Hindlimb muscle (tissue), 1 donor: ENCODE measurements around the gene GRAMD1A. TPM values are rescaled to one million over a fixed set of nuclear protein-coding genes. Genes with fewer than 3 reads are reported as not detected.
A peak's percentile ranks its signal among the peaks of the same experiment; 100 is the strongest.

Experiments
- DNase-seq: peaks from one replicate; pipeline ENCODE4 v3.0.0-alpha.2; 2013
- polyA plus RNA-seq: library from polyadenylated mRNA; unstranded; fragments of 120-200 nt; gene quantifications from one replicate; pipeline ENCODE4 v1.2.1, GENCODE V29; 2013; ENCODE audit not compliant: insufficient read length

GRAMD1A gene
- polyA plus RNA-seq, 1 donor, result 48.5 TPM

GRCh38 chr19:35055715-35056179 lies 55.6 kb downstream of the GRAMD1A start:
- DNase-seq, result no peak

DNA sequence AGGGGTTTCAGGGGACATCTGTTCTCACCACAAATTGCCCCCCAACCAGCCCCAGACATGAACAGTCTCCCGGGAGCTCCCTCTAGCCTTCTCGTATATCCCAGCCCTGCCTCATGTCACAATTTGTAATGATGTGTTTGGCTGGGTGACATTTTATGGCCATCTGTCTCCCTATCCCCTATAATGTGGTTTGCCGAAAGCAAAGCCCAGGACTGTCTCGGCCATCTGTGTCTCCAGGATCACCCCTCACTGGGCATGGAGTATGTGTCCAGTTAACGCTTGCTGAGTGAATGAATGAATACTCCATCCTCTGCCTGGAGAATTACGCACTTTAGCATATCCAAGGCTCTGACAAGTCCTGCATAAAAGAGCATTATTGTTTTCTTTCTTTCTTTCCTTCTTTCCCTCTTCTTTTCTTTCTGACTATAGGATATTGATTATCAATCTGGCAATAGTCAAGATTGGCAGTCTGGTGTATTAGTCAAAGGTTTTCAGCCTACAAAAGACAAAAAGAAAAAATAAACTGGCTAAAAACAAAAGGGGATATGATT lies 56.5 kb downstream of the GRAMD1A start:
- no peak for DNase-seq

- no peak for DNase-seq
These were observed 58.2 kb downstream of the GRAMD1A start for GRCh38 chr19:35058370-35058769.

GRCh38 chr19:35059006-35059798 lies 59.1 kb downstream of the GRAMD1A start:
- no peak for DNase-seq

GRCh38 chr19:35059799-35060091 lies 59.6 kb downstream of the GRAMD1A start:
- DNase-seq, result no peak

GRCh38 chr19:35060160-35060855 lies 60.2 kb downstream of the GRAMD1A start:
- no peak for DNase-seq

DNA sequence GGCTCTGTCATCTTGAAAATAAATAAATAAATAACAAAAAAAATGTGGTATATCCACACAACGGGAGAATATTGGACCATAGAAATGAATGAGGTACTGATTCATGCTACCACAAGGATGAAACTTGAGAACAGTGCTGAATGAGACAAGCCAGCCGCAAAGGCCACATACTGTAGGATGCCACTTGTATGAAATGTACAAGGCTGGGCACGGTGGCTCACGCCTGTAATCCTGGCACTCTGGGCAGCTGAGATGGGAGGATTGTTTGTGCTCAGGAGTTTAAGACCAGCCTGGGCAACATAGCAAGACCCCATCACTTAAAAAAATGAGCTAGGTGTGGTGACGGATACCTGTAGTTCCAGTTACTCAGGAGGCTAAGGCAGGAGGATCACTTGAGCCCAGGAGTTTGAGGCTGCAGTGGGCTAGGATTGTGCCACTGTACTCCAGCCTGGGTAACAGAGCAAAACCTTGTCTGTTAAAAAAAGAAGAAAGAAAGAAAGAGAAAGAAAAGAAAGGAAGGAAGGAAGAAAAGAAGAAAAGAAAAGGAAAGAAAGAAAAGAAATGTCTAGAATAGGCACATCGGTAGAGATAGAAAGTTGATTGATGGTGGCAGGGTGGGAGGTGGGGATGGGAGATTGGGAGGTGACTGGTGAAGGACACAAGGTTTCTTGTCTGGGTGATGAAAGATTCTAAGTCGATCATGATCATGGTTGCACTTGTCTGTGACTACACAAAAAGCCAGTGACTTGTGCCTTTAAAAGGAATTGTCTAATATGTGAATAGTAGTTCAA lies 61.7 kb downstream of the GRAMD1A start:
- DNase-seq, result no peak

DNA sequence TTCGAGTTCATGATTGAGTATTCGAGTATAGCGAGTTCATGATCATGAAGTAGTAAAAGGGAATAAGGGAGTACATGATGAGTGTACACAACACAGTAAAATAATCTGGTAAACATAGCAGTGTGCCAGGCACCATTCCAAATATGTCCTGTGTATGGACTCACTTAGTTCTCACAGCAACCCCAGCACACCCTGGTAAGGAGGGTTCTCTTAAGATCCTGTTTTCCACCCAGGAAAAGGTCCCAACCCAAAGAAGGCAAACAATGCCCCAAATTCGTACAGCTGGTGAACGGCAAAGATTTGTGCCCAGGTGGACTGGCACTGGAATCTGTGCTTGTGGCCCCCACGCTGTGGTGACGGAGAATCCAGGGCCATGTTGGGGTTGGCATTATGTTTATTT lies 62.8 kb downstream of the GRAMD1A start:
- no peak for DNase-seq

DNA sequence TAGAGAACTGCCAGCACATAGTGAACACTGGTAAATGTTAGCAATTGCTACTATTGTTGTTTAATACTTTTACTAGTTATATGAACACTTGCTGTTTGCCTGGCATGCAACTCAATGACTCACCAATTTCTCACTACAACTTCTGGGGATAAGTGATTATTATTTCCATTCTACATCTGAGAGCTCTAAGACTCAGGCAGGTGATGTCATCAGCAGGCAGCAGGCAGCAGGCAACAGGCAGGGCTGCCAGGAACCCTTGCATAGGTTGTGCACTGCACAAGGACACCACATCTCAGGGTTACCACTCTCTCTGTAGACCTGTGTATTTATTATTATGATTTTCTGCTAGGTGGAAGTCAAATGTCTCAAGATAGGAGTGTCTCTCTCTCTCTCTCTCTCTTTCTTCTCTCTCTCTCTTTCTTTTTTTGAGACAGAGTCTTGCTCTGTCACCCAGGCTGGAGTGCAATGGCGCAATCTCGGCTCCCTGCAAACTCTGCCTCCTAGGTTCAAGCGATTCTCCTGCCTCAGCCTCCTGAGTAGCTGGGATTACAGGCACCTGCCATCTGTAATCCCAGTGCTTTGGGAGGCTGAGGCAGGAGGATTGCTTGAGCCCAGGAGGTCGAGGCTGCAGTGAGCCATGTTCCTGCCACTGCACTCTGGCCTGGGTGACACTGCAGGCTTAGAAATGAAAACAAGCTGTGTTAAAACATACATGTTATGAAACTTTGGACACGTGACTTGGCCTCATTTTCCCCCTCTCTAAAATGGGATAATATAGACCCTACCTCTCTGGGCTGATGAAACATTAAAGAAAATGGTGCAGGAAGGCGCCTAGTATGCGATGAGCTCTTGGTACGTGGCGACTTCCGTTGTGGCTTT lies 64.1 kb downstream of the GRAMD1A start:
- DNase-seq, result no peak

GRCh38 chr19:35065574-35065973 lies 65.5 kb downstream of the GRAMD1A start:
- no peak for DNase-seq

DNA sequence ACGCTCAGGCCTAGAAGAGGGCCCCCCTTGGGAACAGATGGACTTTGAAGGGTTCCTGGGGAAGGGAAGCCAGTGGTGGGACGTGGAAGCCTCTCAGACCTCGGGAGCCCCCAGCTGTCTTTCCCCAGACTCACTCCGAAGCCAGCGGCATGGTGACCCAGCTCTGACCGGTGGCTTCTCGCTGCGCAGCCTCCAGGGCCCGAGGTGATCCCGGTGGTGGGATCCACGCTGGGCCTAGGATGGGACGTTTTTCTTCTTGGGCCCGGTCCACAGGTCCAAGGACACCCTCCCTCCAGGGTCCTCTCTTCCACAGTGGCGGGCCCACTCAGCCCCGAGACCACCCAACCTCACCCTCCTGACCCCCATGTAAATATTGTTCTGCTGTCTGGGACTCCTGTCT lies 66.0 kb downstream of the GRAMD1A start:
- no peak for DNase-seq

DNA sequence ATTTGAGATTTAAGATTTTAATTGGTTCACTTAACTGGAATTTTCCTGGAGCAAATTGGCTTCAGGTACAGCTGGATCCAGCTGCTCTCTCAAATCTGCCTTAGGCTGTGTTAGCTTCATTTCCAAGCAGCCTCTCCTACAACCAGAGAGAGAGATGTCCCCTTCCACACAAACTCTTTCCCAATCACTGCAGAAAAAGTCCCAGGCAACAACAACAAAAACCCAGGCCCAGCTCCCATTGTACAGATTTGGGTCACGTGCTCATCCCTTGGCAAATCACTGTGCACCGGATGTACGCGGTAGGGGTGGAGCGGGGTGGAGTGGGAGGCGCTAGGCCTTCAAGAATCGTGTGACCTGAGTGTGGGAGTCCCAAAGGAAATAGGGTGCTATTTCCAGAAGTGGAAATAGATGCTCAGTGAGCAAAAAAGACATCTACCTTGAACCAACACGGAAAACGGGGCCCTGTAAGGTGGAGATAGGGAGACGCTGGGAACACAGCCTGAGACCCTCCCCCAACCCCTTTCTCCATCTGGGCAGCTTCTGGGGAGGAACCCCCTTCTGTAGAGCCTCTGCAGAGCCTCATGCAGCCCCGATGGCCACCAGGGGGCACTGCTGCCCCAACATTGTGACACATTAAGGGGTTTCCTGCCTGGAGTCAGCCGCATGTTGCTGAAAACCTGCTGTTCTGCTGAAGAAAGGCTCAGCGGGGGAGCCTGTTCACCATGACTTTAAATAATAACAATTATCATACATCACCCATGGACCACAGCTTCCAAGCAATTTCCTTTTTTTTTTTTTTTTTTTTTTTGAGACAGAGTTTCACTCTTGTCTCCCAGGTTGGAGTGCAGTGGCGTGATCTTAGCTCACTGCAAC lies 66.8 kb downstream of the GRAMD1A start:
- DNase-seq, result peak; percentile 78

DNA sequence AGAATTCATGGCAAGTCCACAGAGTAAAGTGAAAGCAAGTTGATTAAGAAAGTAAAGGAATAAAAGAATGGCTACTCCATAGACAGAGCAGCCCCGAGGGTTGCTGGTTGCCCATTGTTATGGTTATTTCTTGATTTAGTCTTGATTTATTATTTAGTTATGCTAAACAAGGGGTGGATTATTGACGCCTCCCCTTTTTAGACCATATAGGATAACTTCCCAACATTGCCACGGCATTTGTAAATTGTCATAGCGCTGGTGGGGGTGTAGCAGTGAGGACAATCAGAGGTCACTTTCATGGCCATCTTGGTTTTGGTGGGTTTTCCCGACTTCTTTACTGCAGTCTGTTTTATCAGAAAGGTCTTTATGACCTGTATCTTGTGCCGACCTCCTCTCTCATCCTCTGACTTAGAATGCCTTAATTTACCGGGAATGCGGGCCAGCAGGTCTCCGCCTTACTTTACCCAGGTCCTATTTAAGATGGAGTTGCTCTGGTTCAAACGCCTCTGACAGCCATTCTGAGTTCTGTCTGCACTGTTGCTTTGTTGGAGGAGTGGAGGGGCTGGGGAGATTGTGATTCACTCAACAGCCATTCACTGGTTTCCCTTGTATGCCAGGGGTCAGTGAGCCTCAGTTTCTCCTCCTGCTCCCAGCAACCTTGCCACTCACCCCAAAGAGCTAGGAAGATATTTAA lies 69.0 kb downstream of the GRAMD1A start:
- no peak for DNase-seq

DNA sequence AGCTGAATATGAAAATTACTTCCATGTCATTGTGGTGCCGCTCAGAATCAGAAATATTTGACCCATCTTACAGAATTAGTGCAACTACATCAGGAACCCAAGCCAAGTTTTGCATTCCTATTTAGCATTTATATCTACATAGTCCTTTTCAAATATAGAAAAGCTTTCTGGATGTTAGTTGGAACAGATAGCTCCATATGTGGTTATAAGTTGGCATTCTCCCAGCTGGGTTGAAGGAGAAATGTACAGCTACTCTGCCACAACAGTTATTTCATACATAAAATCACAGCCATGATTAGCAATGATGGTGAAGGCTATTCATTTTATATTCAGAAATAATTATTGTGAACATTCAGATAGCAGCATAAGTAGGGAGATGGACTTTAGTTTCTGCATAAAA lies 69.6 kb downstream of the GRAMD1A start:
- DNase-seq, result no peak

- DNase-seq, result no peak
These were observed 70.3 kb downstream of the GRAMD1A start for GRCh38 chr19:35070471-35070870.

- DNase-seq, result no peak
These were observed 73.4 kb downstream of the GRAMD1A start for GRCh38 chr19:35073516-35073915.

DNA sequence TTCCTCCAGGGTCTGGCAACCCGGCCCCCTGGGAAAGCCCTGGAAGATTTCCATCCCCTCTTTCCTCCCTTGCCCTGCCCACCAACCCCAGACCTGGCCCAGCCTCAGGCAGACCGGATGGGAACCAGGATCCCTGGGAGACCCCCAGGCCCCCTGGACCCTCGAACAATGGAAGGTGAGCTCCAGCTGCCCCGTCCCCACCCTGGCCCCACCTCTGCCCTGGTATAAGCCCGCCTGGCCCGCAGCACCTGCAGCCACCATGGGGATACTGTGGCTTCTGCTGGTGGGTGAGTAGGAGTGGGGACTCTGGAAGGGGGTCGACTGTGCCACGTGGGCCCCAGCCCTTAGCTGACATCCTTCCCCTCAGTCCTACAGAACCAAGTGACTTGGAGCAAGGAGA lies 73.8 kb downstream of the GRAMD1A start:
- DNase-seq, result no peak

- no peak for DNase-seq
These were observed 74.5 kb downstream of the GRAMD1A start for GRCh38 chr19:35074426-35075201.

DNA sequence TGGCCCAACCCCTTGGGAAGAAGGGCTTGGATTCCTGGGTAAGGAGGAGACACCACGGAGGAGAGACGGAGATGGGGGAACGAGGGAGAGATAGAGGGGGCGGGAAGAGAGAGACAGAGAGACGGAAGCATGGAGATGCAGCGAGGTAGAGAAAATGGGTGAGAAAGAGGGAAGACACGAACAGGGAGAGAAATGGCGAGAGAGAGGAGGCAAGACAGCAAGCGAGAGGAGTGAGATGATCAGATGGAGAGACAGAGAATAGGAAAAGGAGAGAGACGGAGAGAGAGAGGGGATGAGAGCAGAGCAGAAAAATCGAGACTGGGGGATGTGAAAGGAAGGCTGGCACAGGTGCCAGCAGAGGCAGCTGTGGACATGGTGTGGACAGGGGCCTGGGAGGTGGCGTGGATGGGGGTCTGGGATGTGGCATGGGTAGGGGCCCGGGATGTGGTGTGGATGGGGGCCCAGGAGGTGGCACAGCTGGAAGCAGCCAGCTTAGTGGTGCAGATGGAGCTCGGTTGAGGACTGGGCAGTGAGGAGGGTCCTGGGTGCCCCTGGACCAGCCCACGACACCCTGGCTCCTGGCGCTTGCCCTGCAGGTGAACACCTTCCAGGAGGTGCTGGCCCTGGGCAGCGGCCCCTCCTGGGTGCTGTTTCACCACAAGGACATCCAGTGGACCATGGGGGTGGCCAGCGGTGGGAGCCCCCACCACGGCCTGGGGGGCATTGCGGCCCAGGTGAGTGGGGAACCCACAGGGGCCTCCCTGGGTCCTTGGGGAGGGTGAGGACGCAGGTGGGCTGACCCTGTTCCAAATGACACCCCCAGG lies 75.3 kb downstream of the GRAMD1A start:
- DNase-seq, result no peak
